Ovary (tissue), 9 donors: ENCODE results near the gene FAM163B. TPM values are rescaled to one million over a fixed set of nuclear protein-coding genes. Genes with fewer than 3 reads are reported as not detected.

ENCODE experiments used
- DNase-seq, 5 donors: peaks; one replicate each; pipeline ENCODE4 v3.0.0-alpha.2; 2019 to 2020
- H3K27ac ChIP-seq, 2 donors: fragments of 200-600 bp; one replicate each; pipeline versions ENCODE4 v1.5.1 to v1.8.0; 2019 to 2022
- H3K27me3 ChIP-seq: fragments of 200-600 bp; one replicate; pipeline ENCODE4 v1.8.0; 2022
- H3K36me3 ChIP-seq: fragments of 200-600 bp; sonication (generic); one replicate; pipeline ENCODE4 v1.5.1; 2019
- H3K4me1 ChIP-seq: one replicate; pipeline ENCODE4 v1.8.1; 2013; ENCODE audit warnings: mild to moderate bottlenecking, moderate library complexity; ENCODE audit not compliant: insufficient read depth
- H3K4me3 ChIP-seq: fragments of 200-600 bp; sonication (generic); one replicate; pipeline ENCODE4 v1.5.1; 2017
- H3K9me3 ChIP-seq, 2 donors: fragments of 200-600 bp in 1 of 2; sonication (generic) in 1 of 2; one replicate each; pipeline versions ENCODE4 v1.5.1 to v1.8.1; 2013 to 2019; ENCODE audit warnings: mild to moderate bottlenecking in 1 of 2, moderate library complexity in 1 of 2
- EP300 ChIP-seq: sonication (generic); formaldehyde crosslinking; IDR thresholded peaks from one replicate; pipeline ENCODE4 v1.6.1; 2017; ENCODE audit warnings: antibody characterized with exemption
- POLR2A ChIP-seq: fragments of 450-650 bp; IDR thresholded peaks from one replicate; pipeline ENCODE4 v1.6.1; 2017; ENCODE audit warnings: antibody characterized with exemption, mild to moderate bottlenecking, moderate library complexity
- WGBS, 3 donors: extraction: QIAGEN DNeasy Blood & Tissue Kit in 1 of 3; methylation state at CpG; one replicate each; pipeline versions ENCODE4 v1.1.5 to v1.1.7; 2013 to 2017; 5-methylcytosine and 5-hydroxymethylcytosine counted together
- intact Hi-C, 4 donors: fragments of 100-400 bp; cut with DNase I; formaldehyde crosslinking; loops; one replicate each; pipeline versions ENCODE4 v1.11.0 to v1.15.1; 2022 to 2023
- polyA plus RNA-seq, 2 donors: library from polyadenylated mRNA; stranded (reverse); fragments of 200-250 nt in 1 of 2; fragments of 350-450 nt in 1 of 2; fragmentation: Illumina TruSeq in 1 of 2; extraction: RNeasy Lipid Tissue Mini Kit (QIAGEN cat#74804) in 1 of 2; gene quantifications; one replicate each; pipeline ENCODE4 v1.2.3, GENCODE V29; 2013 to 2014
- total RNA-seq, 7 donors: library from RNA; depleted of rRNA in 2 of 7; stranded (reverse); fragments of >200 nt in 2 of 7; fragmentation: NEBNext Ultra II Directional in 3 of 7; extraction: Animal tissue kit (Norgen Biotek cat#: 25700) in 3 of 7; gene quantifications; one replicate each; pipeline versions ENCODE4 v1.1.0 to v1.2.4, GENCODE V29; 2016 to 2023
- TF ChIP-seq, protein P1 (sequence below), 3 donors: fragments of 450-650 bp in 2 of 3; fragments of 200-600 bp in 1 of 3; IDR thresholded peaks; one replicate each; pipeline versions ENCODE4 v1.5.1 to v1.8.0; 2016 to 2022; ENCODE audit warnings: antibody characterized with exemption in 3 of 3, mild to moderate bottlenecking in 1 of 3
- donor health status: DM: no; HTN: no; CAD: no; lungs with moderate emphysema.
- donor health status: DM: no; HTN: no; CAD: no.
- donor health status: Bipolar disorder and iron deficiency.
- donor health status: DM: yes; HTN: yes; CAD: no.
- donor health status: DM: no; HTN: no; CAD: no.
- donor health status: DM: yes; HTN: yes; CAD: no.

Gene FAM163B
- total and polyA plus RNA-seq, 9 donors: 0.21 to 0.30 TPM; not detected in 7

DNA sequence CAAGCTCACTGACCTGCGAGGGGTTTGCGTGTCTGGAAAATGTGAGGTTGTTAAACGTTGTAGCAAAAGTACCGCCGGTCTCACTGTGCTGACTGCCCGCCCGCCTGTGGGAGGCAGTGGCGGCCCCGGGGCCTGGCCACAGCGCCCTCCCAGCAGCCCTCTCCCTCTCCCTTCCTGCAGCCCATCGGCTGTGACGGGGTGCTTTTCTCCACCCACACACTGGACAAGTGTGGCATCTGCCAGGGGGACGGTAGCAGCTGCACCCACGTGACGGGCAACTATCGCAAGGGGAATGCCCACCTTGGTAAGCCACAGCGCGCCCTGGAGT lies 68.5 kb downstream of the FAM163B start:
- TF ChIP-seq EP300 (no peak), POLR2A (no peak)
- TF ChIP-seq, protein P1, sequence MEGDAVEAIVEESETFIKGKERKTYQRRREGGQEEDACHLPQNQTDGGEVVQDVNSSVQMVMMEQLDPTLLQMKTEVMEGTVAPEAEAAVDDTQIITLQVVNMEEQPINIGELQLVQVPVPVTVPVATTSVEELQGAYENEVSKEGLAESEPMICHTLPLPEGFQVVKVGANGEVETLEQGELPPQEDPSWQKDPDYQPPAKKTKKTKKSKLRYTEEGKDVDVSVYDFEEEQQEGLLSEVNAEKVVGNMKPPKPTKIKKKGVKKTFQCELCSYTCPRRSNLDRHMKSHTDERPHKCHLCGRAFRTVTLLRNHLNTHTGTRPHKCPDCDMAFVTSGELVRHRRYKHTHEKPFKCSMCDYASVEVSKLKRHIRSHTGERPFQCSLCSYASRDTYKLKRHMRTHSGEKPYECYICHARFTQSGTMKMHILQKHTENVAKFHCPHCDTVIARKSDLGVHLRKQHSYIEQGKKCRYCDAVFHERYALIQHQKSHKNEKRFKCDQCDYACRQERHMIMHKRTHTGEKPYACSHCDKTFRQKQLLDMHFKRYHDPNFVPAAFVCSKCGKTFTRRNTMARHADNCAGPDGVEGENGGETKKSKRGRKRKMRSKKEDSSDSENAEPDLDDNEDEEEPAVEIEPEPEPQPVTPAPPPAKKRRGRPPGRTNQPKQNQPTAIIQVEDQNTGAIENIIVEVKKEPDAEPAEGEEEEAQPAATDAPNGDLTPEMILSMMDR (IDR thresholded peaks at IDR 0.05): no peak
- no peak for DNase-seq
- H3K4me1 ChIP-seq: peaks cover 5% of the 10 kb centered on the region
- H3K27me3 ChIP-seq: no peaks in the 10 kb centered on the region
- no peak overlapping the region for H3K4me3 ChIP-seq
- H3K27ac ChIP-seq: no peak overlapping the region
- H3K36me3 ChIP-seq: no peaks in the 10 kb centered on the region
- H3K9me3 ChIP-seq: no peaks in the 10 kb centered on the region
- WGBS, 3 donors: 90 to 92% (median 92%) methylated on average over 17 to 18 of the region's 18 CpGs
- intact Hi-C loops: no loop called here

DNA sequence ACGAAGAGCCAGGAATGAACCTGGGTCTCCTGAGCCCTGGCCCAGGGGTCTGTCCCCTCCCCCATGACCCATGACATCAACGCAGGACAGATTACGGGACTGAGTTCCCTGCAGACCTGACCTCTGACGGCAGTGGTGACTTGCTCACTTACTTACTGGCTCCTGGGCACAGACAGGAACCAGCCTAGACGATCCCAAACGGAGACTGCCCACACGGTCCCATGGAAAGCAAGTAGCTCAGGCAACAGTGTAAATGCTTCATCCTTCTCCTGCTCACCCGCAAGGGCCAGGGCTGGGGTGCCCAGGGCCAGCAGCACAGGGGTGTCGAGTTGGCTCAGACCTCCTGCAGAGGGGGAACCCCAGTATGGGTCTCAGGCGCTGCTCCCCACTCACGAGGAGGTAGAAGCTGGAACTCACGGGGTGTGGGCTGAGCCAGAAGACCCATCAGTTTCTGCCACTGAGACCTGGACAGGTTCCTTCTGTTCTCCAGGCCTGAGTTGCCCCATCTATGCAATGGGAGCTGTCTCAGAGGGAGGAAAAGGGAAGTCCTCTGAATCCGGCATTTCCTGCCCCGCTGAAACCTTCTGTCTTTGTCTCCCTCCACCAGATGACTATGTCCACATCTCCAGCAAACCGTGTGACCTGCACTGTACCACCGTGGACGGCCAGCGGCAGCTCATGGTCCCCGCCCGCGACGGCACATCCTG lies 69.0 kb downstream of the FAM163B start:
- Histone ChIP-seq H3K4me3 (no peak overlapping the region), H3K9me3 (no peaks in the 10 kb centered on the region), H3K4me1 (peaks cover 7% of the 10 kb centered on the region), H3K27ac (no peak overlapping the region), H3K27me3 (no peaks in the 10 kb centered on the region), H3K36me3 (no peaks in the 10 kb centered on the region)
- intact Hi-C loops: no loop called here
- WGBS, 3 donors: 80 to 84% (median 81%) methylated on average over 22 of the region's 22 CpGs
- no peak for TF ChIP-seq POLR2A
- TF ChIP-seq, protein P1 (IDR thresholded peaks at IDR 0.05): no peak
- no peak for DNase-seq

DNA sequence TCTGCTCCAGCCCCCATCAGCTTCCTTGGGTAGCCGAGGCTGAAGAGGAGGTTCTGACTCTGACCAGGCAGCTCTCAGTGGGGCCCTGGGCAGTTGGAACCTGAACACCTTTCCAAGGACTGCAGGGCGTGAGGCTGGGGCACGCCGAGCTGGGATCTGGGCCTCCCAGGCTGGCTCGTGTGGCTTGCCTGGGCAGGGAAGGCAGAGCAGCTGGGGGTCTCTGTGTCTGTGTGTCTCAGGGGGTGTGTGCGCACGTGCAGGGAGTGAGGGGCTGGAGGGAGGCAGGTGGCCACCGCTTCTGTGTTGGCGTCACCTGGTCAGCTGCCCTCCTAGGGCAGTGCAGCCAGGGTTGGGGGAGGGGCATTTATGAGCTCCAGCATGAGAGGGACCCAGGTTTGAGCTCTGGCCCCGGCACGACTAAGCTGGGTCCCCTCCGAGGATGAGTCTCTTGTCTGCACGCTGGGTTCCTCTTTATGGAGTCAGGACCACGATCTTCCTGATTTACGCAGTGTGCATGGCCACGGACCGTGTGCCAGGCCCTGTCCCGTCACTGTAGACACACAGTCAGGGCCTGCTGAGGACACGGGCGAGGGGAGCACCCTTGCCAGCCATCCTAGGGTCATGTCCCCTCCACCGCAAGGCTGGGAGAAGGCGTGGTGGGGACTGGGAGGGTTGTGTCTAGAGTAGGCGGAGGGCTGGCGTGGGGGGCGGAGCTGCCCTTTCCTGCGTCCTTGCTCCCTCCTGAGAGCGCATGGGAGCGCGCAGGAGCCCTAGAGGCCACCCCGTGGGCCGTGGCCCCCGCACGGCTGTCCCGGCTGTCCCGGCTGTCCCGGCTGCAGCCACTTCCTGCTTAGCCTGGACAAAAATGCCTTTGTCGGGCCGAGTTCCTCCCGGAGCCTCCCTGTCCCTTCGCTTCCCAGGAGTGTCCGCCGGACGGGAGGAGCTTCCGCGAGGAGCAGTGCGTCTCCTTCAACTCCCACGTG lies 70.0 kb downstream of the FAM163B start:
- no peaks in the 10 kb centered on the region for H3K36me3 ChIP-seq
- 23 to 34% (median 28%) methylated on average over 37 to 47 of the region's 47 CpGs for WGBS, 3 donors
- H3K27me3 ChIP-seq: no peaks in the 10 kb centered on the region
- DNase-seq: peak in 1 of 5 donors; percentile 63
- TF ChIP-seq POLR2A: no peak
- no peak for TF ChIP-seq EP300
- TF ChIP-seq, protein P1 (IDR thresholded peaks at IDR 0.05): no peak
- H3K9me3 ChIP-seq: no peaks in the 10 kb centered on the region
- peaks cover 13% of the 10 kb centered on the region for H3K4me1 ChIP-seq
- intact Hi-C loops: no loop called here
- no peak overlapping the region for H3K4me3 ChIP-seq
- H3K27ac ChIP-seq: no peak overlapping the region

DNA sequence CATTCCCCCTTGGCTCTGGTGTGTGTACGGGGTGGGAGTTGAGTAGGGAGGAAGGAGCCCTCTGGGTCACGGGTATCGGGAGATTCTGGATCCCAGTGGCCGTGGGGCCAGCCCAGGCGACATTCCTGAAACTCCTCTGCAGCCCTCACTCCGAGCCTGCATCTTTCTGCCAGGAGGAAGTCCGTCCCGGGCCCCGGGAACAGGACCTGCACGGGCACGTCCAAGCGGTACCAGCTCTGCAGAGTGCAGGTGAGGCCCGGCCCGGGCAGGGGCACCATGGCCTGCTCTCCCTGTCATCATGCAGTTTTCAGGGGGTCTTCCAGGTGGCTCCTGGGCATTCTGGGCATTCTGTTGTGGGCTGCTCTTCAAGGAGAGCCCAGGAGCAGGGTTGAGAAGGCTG lies 71.0 kb downstream of the FAM163B start:
- H3K27ac ChIP-seq: no peak overlapping the region
- H3K4me3 ChIP-seq: no peak overlapping the region
- WGBS, 3 donors: 88 to 91% (median 88%) methylated on average over 12 to 14 of the region's 14 CpGs
- no peaks in the 10 kb centered on the region for H3K27me3 ChIP-seq
- H3K9me3 ChIP-seq: no peaks in the 10 kb centered on the region
- TF ChIP-seq, protein P1 (IDR thresholded peaks at IDR 0.05): no peak
- TF ChIP-seq EP300 (no peak), POLR2A (no peak)
- intact Hi-C loops: no loop called here
- DNase-seq: no peak
- H3K4me1 ChIP-seq: peaks cover 19% of the 10 kb centered on the region
- H3K36me3 ChIP-seq: no peaks in the 10 kb centered on the region
